Coronary artery (tissue), 2 donors: ENCODE measurements around the gene EFCAB6.

Experiments used
- DNase-seq: peaks from one replicate; pipeline ENCODE4 v3.0.0-alpha.2; 2017; ENCODE audit warnings: low spot score
- H3K27ac ChIP-seq, 2 donors: fragments of 200-600 bp; sonication (generic); one replicate each; pipeline ENCODE4 v1.5.1; 2016 to 2019
- H3K4me3 ChIP-seq: fragments of 200-600 bp; sonication (generic); 2 replicates; pipeline ENCODE4 v1.5.1; 2016; ENCODE audit warnings: mild to moderate bottlenecking, moderate library complexity
- CTCF ChIP-seq: fragments of 200-600 bp; sonication (generic); IDR thresholded peaks from one replicate; pipeline ENCODE4 v1.5.1; 2019; ENCODE audit warnings: antibody characterized with exemption

The EFCAB6 gene

GRCh38 chr22:43564859-43565258, 247.2 kb downstream of the EFCAB6 start:
- no peak for DNase-seq
- Histone ChIP-seq H3K27ac (no peak overlapping the region), H3K4me3 (no peak overlapping the region)
- TF ChIP-seq CTCF, result no peak

- peak; percentile 45 for DNase-seq
- H3K27ac ChIP-seq, result no peak overlapping the region
- TF ChIP-seq CTCF, result no peak
- no peak overlapping the region for H3K4me3 ChIP-seq
These were observed 248.5 kb downstream of the EFCAB6 start for GRCh38 chr22:43563571-43563970.

GRCh38 chr22:43562843-43563242, 249.3 kb downstream of the EFCAB6 start:
- Histone ChIP-seq H3K27ac (no peak overlapping the region), H3K4me3 (no peak overlapping the region)
- no peak for TF ChIP-seq CTCF
- DNase-seq, result peak; percentile 53

GRCh38 chr22:43561415-43562178, 250.5 kb downstream of the EFCAB6 start:
- H3K4me3 ChIP-seq, result no peak overlapping the region
- peak; percentile 33 for DNase-seq
- TF ChIP-seq CTCF, result no peak
- no peak overlapping the region for H3K27ac ChIP-seq

- no peak for DNase-seq
- Histone ChIP-seq H3K27ac (no peak overlapping the region), H3K4me3 (no peak overlapping the region)
- TF ChIP-seq CTCF, result no peak
These were observed 251.5 kb downstream of the EFCAB6 start for GRCh38 chr22:43560651-43561050.

GRCh38 chr22:43555561-43556515, 256.3 kb downstream of the EFCAB6 start:
- no peak for TF ChIP-seq CTCF
- peak; percentile 47 for DNase-seq
- no peak overlapping the region for H3K4me3 ChIP-seq
- no peak overlapping the region for H3K27ac ChIP-seq
